Psoas muscle (tissue), 8 donors: ENCODE results near the gene MRPL1. TPM values are rescaled to one million over a fixed set of nuclear protein-coding genes. Genes with fewer than 3 reads are reported as not detected.

ENCODE experiments used
- ATAC-seq, 4 donors: fragments of 200-7000 bp; cut with Tn5 transposase; one replicate each; pipeline ENCODE4 v1.9.1; 2020; ENCODE audit warnings: moderate library complexity in 3 of 4, mild to moderate bottlenecking in 2 of 4
- DNase-seq, 2 donors: peaks; one replicate each; pipeline ENCODE4 v3.0.0-alpha.2; 2020
- H3K27ac ChIP-seq: fragments of 200-600 bp; one replicate; pipeline ENCODE4 v1.8.0; 2022
- H3K27me3 ChIP-seq, 3 donors: fragments of 200-600 bp in 1 of 3; one replicate each; pipeline versions ENCODE4 v1.6.1 to v1.8.0; 2013 to 2022; ENCODE audit warnings: low read length in 2 of 3, mild to moderate bottlenecking in 2 of 3, moderate library complexity in 1 of 3; ENCODE audit not compliant: insufficient read depth in 3 of 3
- H3K36me3 ChIP-seq, 2 donors: fragments of 200-600 bp in 1 of 2; one replicate each; pipeline versions ENCODE4 v1.6.1 to v1.8.0; 2013 to 2022; ENCODE audit warnings: low read depth in 1 of 2, mild to moderate bottlenecking in 1 of 2, moderate library complexity in 1 of 2; ENCODE audit not compliant: insufficient read depth in 1 of 2
- H3K4me1 ChIP-seq: fragments of 200-600 bp; one replicate; pipeline ENCODE4 v1.8.0; 2022
- H3K4me3 ChIP-seq: fragments of 200-600 bp; one replicate; pipeline ENCODE4 v1.8.0; 2022; ENCODE audit warnings: mild to moderate bottlenecking
- H3K9me3 ChIP-seq: fragments of 200-600 bp; one replicate; pipeline ENCODE4 v1.8.0; 2022
- CTCF ChIP-seq: fragments of 200-600 bp; IDR thresholded peaks from one replicate; pipeline ENCODE4 v1.8.0; 2022; ENCODE audit warnings: antibody characterized with exemption
- WGBS, 3 donors: extraction: QIAGEN DNeasy Blood & Tissue Kit; methylation state at CpG; one replicate each; pipeline versions ENCODE4 v1.1.6 to v1.1.7; 2013; 5-methylcytosine and 5-hydroxymethylcytosine counted together
- intact Hi-C, 2 donors: fragments of 100-400 bp; cut with DNase I; formaldehyde crosslinking; loops; one replicate each; pipeline versions ENCODE4 v1.11.0 to v1.14.2; 2022
- polyA plus RNA-seq, 3 donors: library from polyadenylated mRNA; stranded (reverse); fragments of 200-250 nt; gene quantifications; one replicate each; pipeline ENCODE4 v1.2.3, GENCODE V29; 2013
- total RNA-seq, 4 donors: library from RNA; stranded (reverse); fragmentation: NEBNext Ultra II Directional in 2 of 4; extraction: Animal tissue kit (Norgen Biotek cat#: 25700) in 2 of 4; gene quantifications; one replicate each; pipeline versions ENCODE4 v1.2.1 to v1.2.4, GENCODE V29; 2021 to 2023
- donor health status: healthy with polysubstance abuse.
- donor health status: DM: no; HTN: no; CAD: no; lungs with moderate emphysema.
- donor health status: Bipolar disorder and iron deficiency.
- donor health status: healthy.
- donor health status: DM: yes; HTN: yes; CAD: no.
- donor health status: DM: no; HTN: no; CAD: no.
- donor health status: DM: no; HTN: no; CAD: no.
- donor health status: DM: yes; HTN: yes; CAD: no.

Gene MRPL1
- total and polyA plus RNA-seq, 7 donors, result 28.1 to 64.6 (median 38.3) TPM

GRCh38 chr4:77880784-77881183 lies 18.2 kb downstream of the MRPL1 start:
- H3K27me3 ChIP-seq, result no peaks in the 10 kb centered on the region
- H3K4me3 ChIP-seq, result no peak overlapping the region
- peaks cover 0 to 27% of the 10 kb centered on the region in 2 donors for H3K36me3 ChIP-seq
- no peak for DNase-seq
- ATAC-seq, result no peak
- intact Hi-C loops, result no loop called here
- no peaks in the 10 kb centered on the region for H3K4me1 ChIP-seq
- TF ChIP-seq CTCF, result no peak
- no peak overlapping the region for H3K27ac ChIP-seq
- no peaks in the 10 kb centered on the region for H3K9me3 ChIP-seq

DNA sequence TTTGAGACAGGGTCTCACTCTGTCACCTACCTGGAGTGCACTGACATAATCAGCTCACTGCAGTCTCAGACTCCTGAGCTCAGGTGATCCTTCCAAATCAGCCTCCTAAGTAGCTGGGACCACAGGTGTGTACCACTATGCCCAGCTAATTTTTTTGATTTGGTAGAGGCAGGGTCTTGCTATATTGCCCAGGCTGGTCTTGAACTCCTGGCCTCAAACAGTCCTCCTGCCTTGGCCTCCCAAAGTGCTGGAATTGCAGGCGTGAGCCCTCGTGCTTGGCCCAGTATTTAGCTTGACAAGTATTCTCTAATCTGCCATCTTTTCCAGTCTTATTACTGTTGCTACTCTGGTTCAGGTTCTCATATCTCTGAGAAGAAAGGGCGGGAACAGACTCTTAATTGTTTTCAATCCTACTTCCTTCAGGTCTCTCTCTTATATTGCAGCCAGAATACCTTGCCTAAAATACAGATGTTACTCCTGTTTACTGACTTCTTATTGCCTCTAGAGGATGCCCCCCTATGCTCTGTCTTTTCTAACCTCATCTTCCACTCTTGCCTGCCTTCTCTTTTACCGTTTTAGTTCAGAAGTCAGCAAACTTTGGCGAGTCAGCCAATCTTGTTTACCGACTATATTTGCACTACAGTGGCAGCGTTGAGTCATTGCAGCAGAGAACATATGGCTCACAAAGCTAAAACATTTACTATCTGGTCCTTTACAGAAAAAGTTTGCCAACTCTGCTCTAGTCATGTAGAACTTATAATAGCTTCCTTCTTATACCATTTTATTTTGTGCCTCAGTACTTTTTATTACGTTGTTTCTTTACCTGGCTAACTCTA lies 19.0 kb downstream of the MRPL1 start:
- no peak for ATAC-seq
- Histone ChIP-seq H3K27me3 (no peaks in the 10 kb centered on the region), H3K4me3 (no peak overlapping the region), H3K9me3 (no peaks in the 10 kb centered on the region), H3K36me3 (peaks cover 0 to 35% of the 10 kb centered on the region in 2 donors), H3K4me1 (no peaks in the 10 kb centered on the region), H3K27ac (no peak overlapping the region)
- intact Hi-C loops, result no loop called here
- DNase-seq, result no peak
- no peak for TF ChIP-seq CTCF
- WGBS, 3 donors, result 88 to 94% (median 93%) methylated on average over 8 of the region's 8 CpGs

DNA sequence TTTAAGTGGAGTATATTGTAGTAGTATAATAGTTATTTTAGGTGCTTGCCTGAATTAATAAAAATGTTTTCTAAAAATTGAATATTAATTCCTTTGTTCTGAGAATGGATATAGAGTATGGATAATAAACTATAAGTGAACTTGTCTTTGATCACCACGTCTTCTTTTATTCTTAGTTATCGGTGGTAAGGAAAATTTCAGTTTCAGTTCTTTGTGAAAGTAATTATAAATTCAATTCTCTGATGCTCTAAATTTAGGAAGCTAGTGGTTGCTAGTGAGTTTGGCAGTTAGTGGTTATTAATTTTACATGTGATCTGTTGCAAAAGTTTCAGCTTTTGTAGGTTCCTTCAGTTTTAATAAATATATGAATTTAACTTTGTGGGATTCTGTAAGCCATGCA lies 30.8 kb downstream of the MRPL1 start:
- ATAC-seq, result no peak
- Histone ChIP-seq H3K36me3 (peaks cover 0 to 63% of the 10 kb centered on the region in 2 donors), H3K9me3 (no peaks in the 10 kb centered on the region), H3K27ac (no peak overlapping the region), H3K4me3 (no peak overlapping the region), H3K27me3 (no peaks in the 10 kb centered on the region), H3K4me1 (no peaks in the 10 kb centered on the region)
- TF ChIP-seq CTCF, result no peak
- DNase-seq, result no peak
- intact Hi-C loops, result no loop called here
- WGBS, 3 donors, result 90 to 97% (median 91%) methylated on average over 2 of the region's 2 CpGs

DNA sequence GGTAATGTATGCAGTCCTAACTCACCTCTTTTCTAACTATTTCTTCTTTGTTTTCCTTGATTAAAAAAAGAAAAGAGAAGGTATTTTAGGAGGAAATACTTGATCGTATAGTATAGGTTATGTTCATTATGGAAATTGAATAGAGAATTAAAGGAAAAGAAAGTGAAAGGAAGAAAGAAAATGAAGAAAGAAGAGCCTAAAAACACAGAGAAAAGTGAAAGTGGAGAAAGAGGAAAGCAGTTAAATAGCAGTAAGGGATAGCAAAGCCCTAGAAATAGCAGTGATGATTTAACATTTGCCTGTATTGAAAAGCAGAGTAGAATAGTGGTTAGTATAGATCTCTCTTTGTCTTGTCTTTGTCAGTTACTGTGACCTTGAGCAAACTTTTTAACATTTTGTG lies 37.0 kb downstream of the MRPL1 start:
- ATAC-seq, result no peak
- WGBS, 3 donors, result 82 to 89% (median 83%) methylated on average over 1 of the region's 1 CpG

More for the DNA sequence above, 37.0 kb downstream of the MRPL1 start:
- Histone ChIP-seq H3K9me3 (no peaks in the 10 kb centered on the region), H3K4me3 (no peak overlapping the region), H3K27ac (no peak overlapping the region), H3K27me3 (no peaks in the 10 kb centered on the region), H3K36me3 (peaks cover 0 to 35% of the 10 kb centered on the region in 2 donors), H3K4me1 (no peaks in the 10 kb centered on the region)
- DNase-seq, result no peak
- TF ChIP-seq CTCF, result no peak
- intact Hi-C loops, result loop anchor here in 1 of 2 donors (5.0 kb wide), 1 partner anchor 1363 kb away; no protein-coding TSS in a partner anchor
